H1 (cell line): Measurements from ENCODE around the gene SEMA7A. TPM values are rescaled to one million over a fixed set of nuclear protein-coding genes. Genes with fewer than 3 reads are reported as not detected.

Experiments used
- CTCF ChIA-PET: fragments of 300-600 bp; sonication (Branson Sonifier 250); formaldehyde crosslinking; loops from one replicate; lab custom pipeline; 2021; ENCODE audit not compliant: partially characterized antibody; lab: Charles Lee
- POLR2A ChIA-PET: fragments of 300-600 bp; sonication (Branson Sonifier 250); formaldehyde crosslinking; loops from one replicate; lab custom pipeline; 2021; ENCODE audit warnings: inconsistent platforms; ENCODE audit not compliant: partially characterized antibody; lab: Charles Lee
- DNase-seq, 2 experiments: peaks; one replicate each; pipeline versions ENCODE4 v3.0.0 to v3.0.0-alpha.2; 2010 to 2022; ENCODE audit warnings: low spot score in 2 of 2, low read depth in 1 of 2, mixed read lengths in 1 of 2
- FAIRE-seq: peaks from 2 replicates; lab custom pipeline; 2011; peaks lifted over from hg19 to GRCh38; lab: Jason Lieb, UNC
- H2AFZ ChIP-seq: 2 replicates; pipeline ENCODE4 v1.8.1; 2012; ENCODE audit warnings: low read length, inconsistent platforms
- H2AK5ac ChIP-seq: 2 replicates; pipeline ENCODE4 v1.6.1; 2013; ENCODE audit warnings: low read depth, low read length
- H2BK120ac ChIP-seq: replicated peaks from 2 replicates; pipeline ENCODE3; 2013; ENCODE audit warnings: low read depth, low read length, inconsistent platforms
- H2BK12ac ChIP-seq: 2 replicates; pipeline ENCODE4 v1.6.1; 2013; ENCODE audit warnings: low read depth, low read length
- H2BK15ac ChIP-seq: 2 replicates; pipeline ENCODE4 v1.6.1; 2013; ENCODE audit warnings: low read length
- H2BK20ac ChIP-seq: 2 replicates; pipeline ENCODE4 v1.6.1; 2013; ENCODE audit warnings: low read length
- H2BK5ac ChIP-seq: 2 replicates; pipeline ENCODE4 v1.6.1; 2013; ENCODE audit warnings: low read depth, low read length
- H3K14ac ChIP-seq: 2 replicates; pipeline ENCODE4 v1.6.1; 2013; ENCODE audit warnings: inconsistent platforms; ENCODE audit not compliant: insufficient read length
- H3K18ac ChIP-seq: 2 replicates; pipeline ENCODE4 v1.6.1; 2013; ENCODE audit warnings: low read length; ENCODE audit errors: extremely low read depth
- H3K23ac ChIP-seq: 2 replicates; pipeline ENCODE4 v1.6.1; 2013; ENCODE audit warnings: inconsistent platforms; ENCODE audit not compliant: insufficient read length
- H3K23me2 ChIP-seq: 2 replicates; pipeline ENCODE4 v1.6.1; 2013; ENCODE audit warnings: low read depth, low read length
- H3K27ac ChIP-seq: 2 replicates; pipeline ENCODE4 v1.6.1; 2011; ENCODE audit warnings: low read depth, low read length, inconsistent platforms
- H3K27me3 ChIP-seq, 4 experiments: replicated peaks in 1 of 4; 1 replicate in 1 of 4; 2 replicates in 3 of 4; pipeline versions ENCODE4 v1.6.1 to v1.8.1; 2011 to 2013; ENCODE audit warnings: low read length in 3 of 4, mild to moderate bottlenecking in 3 of 4, inconsistent platforms in 2 of 4, mixed read lengths in 2 of 4, moderate library complexity in 1 of 4; ENCODE audit not compliant: control insufficient read depth in 3 of 4, insufficient read depth in 3 of 4; ENCODE audit errors: extremely low read depth in 1 of 4
- H3K36me3 ChIP-seq, 4 experiments: 2 replicates each; pipeline versions ENCODE4 v1.6.1 to v1.8.1; 2011 to 2013; ENCODE audit warnings: mild to moderate bottlenecking in 4 of 4, low read length in 3 of 4, moderate library complexity in 2 of 4, control low read depth in 1 of 4, inconsistent platforms in 1 of 4; ENCODE audit not compliant: insufficient read depth in 4 of 4, control insufficient read depth in 2 of 4
- H3K4ac ChIP-seq: replicated peaks from 2 replicates; pipeline ENCODE3; 2013; ENCODE audit warnings: low read length, low read depth, mixed read lengths, inconsistent platforms; ENCODE audit not compliant: insufficient read length
- H3K4me1 ChIP-seq, 4 experiments: replicated peaks in 1 of 4; 1 replicate in 1 of 4; 2 replicates in 3 of 4; pipeline versions ENCODE4 v1.6.1 to v1.8.1; 2011 to 2013; ENCODE audit warnings: low read length in 3 of 4, inconsistent platforms in 2 of 4, mixed read lengths in 1 of 4; ENCODE audit not compliant: insufficient read depth in 4 of 4, control insufficient read depth in 3 of 4
- H3K4me2 ChIP-seq, 2 experiments: 2 replicates each; pipeline versions ENCODE4 v1.6.1 to v1.8.1; 2011 to 2013; ENCODE audit warnings: low read depth in 2 of 2, low read length in 2 of 2, control low read depth in 1 of 2, inconsistent platforms in 1 of 2, mild to moderate bottlenecking in 1 of 2; ENCODE audit not compliant: insufficient read depth in 1 of 2
- H3K4me3 ChIP-seq, 4 experiments: fragments of 200-600, 300-600 bp in 1 of 4; sonication (generic), shearing (Covaris generic), sonication (Bioruptor Twin) in 1 of 4; 2 replicates each; pipeline versions ENCODE4 v1.5.1 to v1.8.1; 2011 to 2016; ENCODE audit warnings: low read length in 4 of 4, low read depth in 3 of 4, control low read depth in 2 of 4, inconsistent platforms in 2 of 4, mild to moderate bottlenecking in 2 of 4, mixed read lengths in 1 of 4, moderate library complexity in 1 of 4; ENCODE audit not compliant: insufficient read depth in 2 of 4; ENCODE audit errors: extremely low read depth in 1 of 4
- H3K56ac ChIP-seq: replicated peaks from 2 replicates; pipeline ENCODE3; 2013; ENCODE audit warnings: low read depth, mild to moderate bottlenecking, mixed read lengths, low read length, inconsistent platforms; ENCODE audit not compliant: insufficient read length
- H3K79me1 ChIP-seq: 2 replicates; pipeline ENCODE4 v1.6.1; 2013; ENCODE audit warnings: low read depth, low read length, control low read depth
- H3K79me2 ChIP-seq, 2 experiments: 2 replicates each; pipeline versions ENCODE4 v1.6.1 to v1.8.1; 2012 to 2013; ENCODE audit warnings: low read length in 2 of 2, mild to moderate bottlenecking in 2 of 2, inconsistent platforms in 1 of 2; ENCODE audit not compliant: insufficient read depth in 2 of 2, control insufficient read depth in 1 of 2
- H3K9ac ChIP-seq, 4 experiments: replicated peaks in 1 of 4; 1 replicate in 1 of 4; 2 replicates in 3 of 4; pipeline versions ENCODE4 v1.6.1 to v1.8.1; 2011 to 2013; ENCODE audit warnings: low read depth in 3 of 4, low read length in 3 of 4, control low read depth in 2 of 4, mild to moderate bottlenecking in 2 of 4, moderate library complexity in 2 of 4, inconsistent platforms in 1 of 4; ENCODE audit errors: extremely low read depth in 1 of 4
- H3K9me3 ChIP-seq, 2 experiments: 2 replicates each; pipeline versions ENCODE4 v1.6.1 to v1.8.1; 2012 to 2013; ENCODE audit warnings: mild to moderate bottlenecking in 2 of 2, moderate library complexity in 2 of 2, control low read depth in 1 of 2, inconsistent platforms in 1 of 2, low read depth in 1 of 2, low read length in 1 of 2, mixed read lengths in 1 of 2; ENCODE audit not compliant: insufficient read depth in 2 of 2
- H4K20me1 ChIP-seq, 2 experiments: replicated peaks in 1 of 2; 2 replicates each; pipeline versions ENCODE3 to v1.8.1; 2011 to 2013; ENCODE audit warnings: inconsistent platforms in 2 of 2, low read length in 2 of 2, mild to moderate bottlenecking in 1 of 2; ENCODE audit not compliant: insufficient read depth in 2 of 2, control insufficient read depth in 1 of 2
- H4K5ac ChIP-seq: 2 replicates; pipeline ENCODE4 v1.6.1; 2013; ENCODE audit warnings: low read length, low read depth, mixed read lengths, inconsistent platforms; ENCODE audit not compliant: insufficient read length
- H4K8ac ChIP-seq: 2 replicates; pipeline ENCODE4 v1.8.0; 2013; ENCODE audit warnings: mild to moderate bottlenecking, moderate library complexity, low read length, inconsistent platforms; ENCODE audit not compliant: insufficient read depth; ENCODE audit errors: extremely low read depth
- H4K91ac ChIP-seq: replicated peaks from 2 replicates; pipeline ENCODE3; 2013; ENCODE audit warnings: low read length, mixed read lengths, inconsistent platforms; ENCODE audit not compliant: insufficient read length
- BRCA1 ChIP-seq: IDR thresholded peaks from 2 replicates; pipeline ENCODE4 v1.6.1; 2012; ENCODE audit warnings: low read depth, low read length, improper control_type of control experiment
- CEBPB ChIP-seq: IDR thresholded peaks from 2 replicates; pipeline ENCODE4 v1.6.1; 2012; ENCODE audit warnings: low read depth, low read length
- CHD2 ChIP-seq: IDR thresholded peaks from 2 replicates; pipeline ENCODE4 v1.6.1; 2012; ENCODE audit warnings: low read length, improper control_type of control experiment
- EGR1 ChIP-seq: IDR thresholded peaks from 2 replicates; pipeline ENCODE4 v1.6.1; 2011; ENCODE audit warnings: low read depth, low read length, borderline replicate concordance
- EP300 ChIP-seq, 2 experiments: IDR thresholded peaks; 1 replicate in 1 of 2; 2 replicates in 1 of 2; pipeline ENCODE4 v1.6.1; 2011 to 2012; ENCODE audit warnings: low read depth in 2 of 2, low read length in 2 of 2, mild to moderate bottlenecking in 2 of 2, borderline replicate concordance in 1 of 2, inconsistent platforms in 1 of 2, moderate library complexity in 1 of 2
- GABPA ChIP-seq: IDR thresholded peaks from 2 replicates; pipeline ENCODE4 v1.6.1; 2011; ENCODE audit warnings: mild to moderate bottlenecking, low read length, moderate library complexity, borderline replicate concordance; ENCODE audit not compliant: insufficient read depth
- JUND ChIP-seq: IDR thresholded peaks from 2 replicates; pipeline ENCODE4 v1.6.1; 2011; ENCODE audit warnings: mild to moderate bottlenecking, improper control_type of control experiment, low read length
- PHF8 ChIP-seq: fragments of 200-600 bp; sonication (generic); conservative IDR thresholded peaks from 2 replicates; pipeline ENCODE4 v1.7.1; 2012; ENCODE audit warnings: low read depth, mild to moderate bottlenecking, inconsistent platforms, low read length, moderate library complexity
- POU5F1 ChIP-seq: IDR thresholded peaks from 2 replicates; pipeline ENCODE4 v1.6.1; 2011; ENCODE audit warnings: low read depth, mild to moderate bottlenecking, low read length, moderate library complexity
- RAD21 ChIP-seq, 2 experiments: IDR thresholded peaks in 1 of 2; conservative IDR thresholded peaks in 1 of 2; 2 replicates each; pipeline ENCODE4 v1.6.1; 2011; ENCODE audit warnings: low read depth in 2 of 2, low read length in 2 of 2, improper control_type of control experiment in 1 of 2, inconsistent platforms in 1 of 2, mild to moderate bottlenecking in 1 of 2, moderate library complexity in 1 of 2
- RFX5 ChIP-seq: IDR thresholded peaks from 2 replicates; pipeline ENCODE4 v1.6.1; 2011; ENCODE audit warnings: low read depth, low read length, improper control_type of control experiment, borderline replicate concordance
- TCF12 ChIP-seq: IDR thresholded peaks from 2 replicates; pipeline ENCODE4 v1.6.1; 2011; ENCODE audit warnings: low read depth, mild to moderate bottlenecking, low read length
- WGBS, 2 experiments: shearing (Covaris generic) in 1 of 2; methylation state at CpG; one replicate each; pipeline versions ENCODE4 v1.1.6 to v1.1.7; 2013 to 2015; ENCODE audit warnings: low lambda C conversion rate in 2 of 2, mixed read lengths in 2 of 2, inconsistent platforms in 1 of 2, low coverage in 1 of 2, missing lambda C conversion rate in 1 of 2; ENCODE audit not compliant: insufficient replicate concordance in 2 of 2, insufficient coverage in 1 of 2, insufficient read length in 1 of 2; ENCODE audit errors: extremely low coverage in 1 of 2, missing lambda C conversion rate in 1 of 2; 5-methylcytosine and 5-hydroxymethylcytosine counted together
- polyA plus RNA-seq, 7 experiments: library from polyadenylated mRNA; depleted of rRNA in 3 of 7; stranded (reverse) in 5 of 7; unstranded in 2 of 7; fragments of >200 nt in 5 of 7; fragments of 200-250 nt in 2 of 7; gene quantifications; 1 replicate in 5 of 7; 2 replicates in 1 of 7; 4 replicates in 1 of 7; pipeline versions ENCODE4 v1.2.1 to v1.2.3, GENCODE V29; 2011 to 2013; ENCODE audit warnings: missing spikeins in 2 of 7, mixed read lengths in 2 of 7
- total RNA-seq: library from RNA; stranded (reverse); fragmentation: NEBNext Ultra II Directional; extraction: Animal tissue kit (Norgen Biotek cat#: 25700); gene quantifications from 2 replicates; pipeline ENCODE4 v1.2.1, GENCODE V29; 2021

The SEMA7A gene
- total and polyA plus RNA-seq, 2 of the 8 experiments (the other 6 are each of a cell fraction or from before 2014, with no cell fraction given), result 10.7 to 15.0 TPM

- Histone ChIP-seq H3K27me3 (no peaks in the 10 kb centered on the region), H2BK5ac (no peak overlapping the region), H3K18ac (no peak overlapping the region), H3K23ac (no peak overlapping the region), H3K23me2 (no peaks in the 10 kb centered on the region), H3K79me2 (no peaks in the 10 kb centered on the region), H3K79me1 (no peaks in the 10 kb centered on the region), H2AFZ (no peak overlapping the region), H2BK120ac (no peak overlapping the region), H2BK12ac (no peak overlapping the region), H3K14ac (no peak overlapping the region), H2AK5ac (no peak overlapping the region), H3K9me3 (no peaks in the 10 kb centered on the region), H3K56ac (no peak overlapping the region), H2BK15ac (0 out of 2 replicates have a peak overlapping the region, but pooled peaks have one; percentile 88), H4K20me1 (no peaks in the 10 kb centered on the region), H3K4me1 (peaks cover 0 to 18% (median 11%) of the 10 kb centered on the region in 4 experiments; a peak in 5 of 7 replicates), H3K4me3 (no peak overlapping the region), H4K8ac (no peak overlapping the region), H3K27ac (no peak overlapping the region), H3K9ac (no peak overlapping the region), H4K5ac (no peak overlapping the region), H2BK20ac (no peak overlapping the region), H3K36me3 (no peaks in the 10 kb centered on the region), H3K4ac (no peak overlapping the region), H4K91ac (no peak overlapping the region), H3K4me2 (no peak overlapping the region)
- CTCF ChIA-PET, result interaction anchor here (0.7 to 36.8 kb wide), 40 partner anchors 9 to 485 kb away, joined by 3 to 1311 read pairs (median 4); partner anchors contain the start of genes SEMA7A and UBL7
- 43% methylated on average over 10 of the region's 13 CpGs; no CpG with 5 or more reads in 1 of the 2 experiments for WGBS, 2 experiments
- POLR2A ChIA-PET, result interaction anchor here (0.8 to 2.6 kb wide), 5 partner anchors 50 to 79 kb away, joined by 3 to 9 read pairs (median 5); partner anchors contain the start of genes SEMA7A and UBL7
- DNase-seq (peak; percentile 78 to 96), FAIRE-seq (no peak)
- TF ChIP-seq EP300 (IDR thresholded peaks at IDR 0.05; ENCODE audit: borderline replicate concordance in 1 of 2, low read depth in 2 of 2, low read length in 2 of 2) (no peak), EGR1 (no peak), POU5F1 (no peak), BRCA1 (no peak), CHD2 (no peak), GABPA (peak; percentile 48; the same call in 1 of the 2 replicates), PHF8 (no peak), TCF12 (no peak), RFX5 (no peak), RAD21 (IDR thresholded peaks at IDR 0.05 in 1 of 2, conservative IDR thresholded peaks at IDR 0.05 in 1 of 2; ENCODE audit: low read depth in 2 of 2, low read length in 2 of 2) (peak; percentile 98 to 100), JUND (peak; percentile 39; the same call in 1 of the 2 replicates), CEBPB (no peak)
Measured at GRCh38 chr15:74382004-74382816, 51.5 kb downstream of the SEMA7A start.
